Left hindlimb (tissue), 1 donor: ENCODE data around the gene PRKAG2.
"Not testable (repeated sequence)": the region's sequence is repeated elsewhere in the genome, so short reads cannot be mapped to it uniquely, and the experiment has no call there.

Experiments used
- DNase-seq: peaks from one replicate; pipeline ENCODE4 v3.0.0-alpha.2; 2018

The PRKAG2 gene

DNA sequence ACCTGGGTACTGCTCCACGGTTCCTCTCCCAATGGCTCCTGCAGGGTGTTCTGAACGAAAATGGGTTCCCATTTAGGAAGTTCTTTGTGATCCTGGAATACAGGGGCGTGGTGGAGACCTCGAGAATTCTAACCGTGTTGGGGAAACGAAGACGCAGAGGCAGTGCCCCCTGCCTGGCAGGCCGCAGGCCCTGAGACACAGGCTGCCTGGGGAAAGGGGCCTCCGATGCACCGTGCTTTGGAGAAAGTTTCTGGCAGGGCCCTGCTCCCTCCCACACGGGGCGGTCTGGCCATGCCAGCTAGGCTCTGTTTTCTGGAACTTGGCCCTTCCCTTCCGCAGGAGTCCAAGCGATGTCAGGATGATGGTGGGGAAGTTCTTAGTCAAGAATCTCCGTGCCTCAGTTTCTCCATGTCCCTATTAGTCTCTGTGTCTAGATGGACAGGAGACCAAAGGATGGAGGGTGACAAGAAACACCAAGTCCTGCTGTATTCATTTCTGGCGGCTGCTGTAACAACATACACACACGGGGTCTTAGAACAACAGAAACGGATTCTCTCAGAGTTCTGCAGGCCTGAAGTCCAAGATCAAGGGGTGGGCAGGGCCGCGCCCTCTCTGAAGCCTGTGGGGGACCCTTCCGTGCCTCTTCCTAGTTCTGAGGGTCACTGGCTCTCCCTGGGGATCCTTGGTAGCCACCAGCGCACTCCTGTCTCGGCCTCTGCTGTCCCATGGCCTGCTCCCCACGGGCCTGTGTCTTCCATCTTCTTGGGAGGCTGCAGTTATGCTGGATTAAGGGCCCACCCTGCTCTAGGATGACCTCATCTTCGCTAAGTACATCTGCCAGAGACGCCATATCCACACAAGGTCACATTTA lies 27.7 kb downstream of the PRKAG2 start:
- DNase-seq = no peak

DNA sequence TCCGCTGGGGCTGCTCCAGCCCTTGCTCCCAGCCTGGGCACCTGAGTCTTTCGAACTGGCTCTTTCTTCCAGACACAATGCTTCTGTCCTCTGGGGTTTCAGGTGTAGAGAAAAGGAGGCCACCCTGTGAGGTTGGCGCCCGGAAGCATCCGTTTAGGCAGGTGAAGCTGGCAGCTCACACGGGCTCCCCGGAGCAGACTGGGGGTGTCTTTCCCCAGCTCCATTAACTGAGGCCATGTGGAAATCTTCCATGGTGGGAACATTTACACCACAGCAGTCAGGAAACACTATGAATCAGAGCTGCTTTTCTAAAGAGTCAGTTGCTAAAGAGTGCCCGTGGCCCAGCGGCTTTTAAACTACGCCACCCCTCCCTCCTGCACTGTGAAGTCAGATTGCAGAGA lies 29.2 kb downstream of the PRKAG2 start:
- no peak for DNase-seq

DNA sequence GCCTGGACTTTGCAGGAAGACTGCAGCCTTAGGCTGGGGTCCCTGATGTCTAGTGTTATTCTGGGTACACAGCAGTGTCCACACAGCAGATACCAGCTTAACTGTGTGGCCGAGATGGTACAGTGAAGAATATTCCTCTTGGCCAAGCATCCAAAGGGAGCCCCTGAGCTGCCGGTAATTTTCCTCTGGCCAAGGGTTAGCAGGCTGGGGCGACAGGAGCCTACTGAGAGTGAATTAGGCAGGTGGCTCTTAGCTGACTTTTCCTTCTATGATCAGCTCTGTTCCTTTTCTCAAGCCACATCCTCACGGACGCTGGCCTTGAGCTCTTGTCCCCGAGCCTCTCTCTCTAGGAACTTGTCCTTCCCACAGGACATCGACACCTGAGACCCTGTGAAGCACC lies 29.8 kb downstream of the PRKAG2 start:
- no peak for DNase-seq

DNA sequence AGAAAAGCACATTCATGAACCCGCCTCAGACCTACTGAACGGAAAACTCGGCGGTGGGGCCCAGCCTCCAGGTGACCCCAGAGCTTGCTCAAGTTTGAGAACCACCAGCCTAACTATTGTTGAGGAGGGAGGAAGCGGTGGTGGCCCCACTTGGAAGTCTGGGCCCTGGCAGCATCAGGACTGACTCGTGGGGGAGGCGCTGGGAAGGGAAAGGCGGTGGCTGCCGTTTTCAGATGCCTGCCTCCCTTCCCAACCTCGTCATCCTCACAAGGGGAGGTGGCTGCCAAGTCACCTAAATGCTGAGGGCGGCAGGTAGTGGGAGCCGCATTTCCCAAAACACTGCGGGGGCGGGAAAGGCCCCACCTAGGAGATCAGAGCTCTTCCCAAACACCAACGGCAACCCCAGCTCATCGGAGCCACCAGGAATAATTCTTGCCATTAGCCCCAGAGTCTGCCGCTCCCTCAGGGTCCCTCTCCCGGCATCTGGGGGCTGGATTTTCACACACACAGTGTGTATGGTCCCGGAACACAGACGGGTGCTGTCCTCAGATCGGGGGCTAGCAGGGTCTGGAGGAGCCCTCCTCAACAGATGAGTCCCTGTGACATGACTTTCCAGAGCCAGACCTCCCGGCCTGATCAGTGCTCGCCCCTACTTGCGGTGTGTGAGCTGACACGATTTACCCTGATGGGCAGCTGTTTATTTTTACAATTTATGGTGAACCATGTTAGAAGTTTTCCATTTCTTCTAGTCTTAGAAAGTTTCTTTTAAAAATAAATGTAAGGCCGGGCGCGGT lies 31.3 kb downstream of the PRKAG2 start:
- DNase-seq = no peak

DNA sequence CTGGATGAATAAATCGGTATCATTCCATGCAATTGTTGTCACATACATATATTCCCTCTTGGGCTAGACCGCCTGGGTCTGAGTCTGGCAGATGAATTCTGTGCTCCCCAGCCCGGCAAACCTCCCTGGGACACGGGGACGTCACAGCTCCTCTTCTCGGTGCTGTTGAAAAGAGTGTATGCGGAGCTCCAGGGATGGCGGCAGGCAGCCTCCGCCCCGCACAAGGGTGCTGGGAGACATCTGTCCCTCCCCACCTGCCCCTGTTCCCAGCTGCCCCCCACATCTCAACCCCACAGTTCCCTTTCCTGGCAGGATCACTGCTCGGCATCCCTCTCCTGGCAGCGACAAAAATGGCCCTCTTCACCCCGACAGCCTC lies 32.1 kb downstream of the PRKAG2 start:
- no peak for DNase-seq

- DNase-seq = no peak
Observed at GRCh38 chr7:151844071-151844824, 32.7 kb downstream of the PRKAG2 start.

- no peak for DNase-seq
Observed at GRCh38 chr7:151843181-151843580, 33.7 kb downstream of the PRKAG2 start.

GRCh38 chr7:151841395-151842051 lies 35.4 kb downstream of the PRKAG2 start:
- not testable (repeated sequence) for DNase-seq

- DNase-seq = no peak
Observed at GRCh38 chr7:151840088-151840910, 36.6 kb downstream of the PRKAG2 start.

- DNase-seq = no peak
Observed at GRCh38 chr7:151839451-151839921, 37.4 kb downstream of the PRKAG2 start.

DNA sequence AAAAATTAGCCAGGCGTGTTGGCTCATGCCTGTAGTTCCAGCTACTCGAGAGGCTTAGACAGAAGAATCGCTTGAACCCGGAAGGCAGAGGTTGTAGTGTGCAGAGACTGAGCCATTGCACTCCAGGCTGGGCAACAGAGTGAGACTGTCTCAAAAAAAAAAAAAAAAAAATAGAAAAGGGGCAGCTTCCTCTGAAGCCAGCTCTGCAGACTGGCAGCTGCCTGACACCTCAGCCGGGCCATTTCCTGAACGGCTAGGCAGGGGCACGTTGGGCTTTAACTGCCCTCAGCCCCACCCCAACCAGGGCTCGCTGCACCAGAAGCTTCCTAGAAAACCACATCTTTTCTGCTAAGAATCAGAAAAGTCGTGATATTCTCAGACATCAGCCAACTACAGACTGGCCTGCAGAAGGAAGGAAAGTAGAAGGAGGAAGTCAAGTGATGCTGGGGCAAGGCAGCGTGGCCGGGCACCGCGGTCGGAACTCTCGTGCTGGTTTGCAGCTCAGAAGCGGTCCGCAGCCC lies 38.0 kb downstream of the PRKAG2 start:
- no peak for DNase-seq

- no peak for DNase-seq
Observed at GRCh38 chr7:151838072-151838471, 38.8 kb downstream of the PRKAG2 start.

DNA sequence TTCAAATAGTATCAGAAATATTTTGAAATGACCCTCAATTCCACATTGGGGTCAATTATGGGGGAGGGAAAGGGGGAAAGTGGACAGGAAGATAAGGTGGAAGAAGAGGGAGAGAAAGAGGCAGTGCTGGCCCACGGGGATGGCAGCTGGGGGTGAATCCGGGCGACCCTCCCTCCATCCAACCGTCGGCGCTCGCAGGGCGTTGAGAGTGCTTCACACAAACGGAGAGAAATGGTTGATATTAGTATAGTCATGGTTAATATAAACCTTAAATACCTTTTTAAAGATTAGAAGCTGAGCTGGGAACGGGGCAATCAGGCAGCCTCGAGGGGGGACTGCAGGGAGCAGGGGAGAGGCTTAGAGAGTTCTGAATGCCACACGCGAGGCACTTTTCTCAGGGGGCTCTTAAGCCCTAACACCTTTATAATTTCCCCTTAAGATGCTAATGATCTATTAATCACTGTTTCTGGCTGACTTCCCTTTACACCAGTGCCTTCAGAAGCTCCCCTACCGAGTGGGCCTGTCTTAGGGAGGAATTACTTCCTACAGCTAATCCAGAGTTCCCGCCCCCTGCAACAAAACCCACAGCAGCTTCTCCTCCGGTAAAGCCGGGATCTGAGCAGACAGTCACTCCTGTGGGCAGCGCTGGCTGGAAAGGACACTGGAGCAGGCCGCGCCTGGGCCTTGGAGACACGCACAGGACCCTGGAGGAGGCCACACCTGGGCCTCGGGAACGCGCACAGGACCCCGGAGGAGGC lies 39.5 kb downstream of the PRKAG2 start:
- no peak for DNase-seq

DNA sequence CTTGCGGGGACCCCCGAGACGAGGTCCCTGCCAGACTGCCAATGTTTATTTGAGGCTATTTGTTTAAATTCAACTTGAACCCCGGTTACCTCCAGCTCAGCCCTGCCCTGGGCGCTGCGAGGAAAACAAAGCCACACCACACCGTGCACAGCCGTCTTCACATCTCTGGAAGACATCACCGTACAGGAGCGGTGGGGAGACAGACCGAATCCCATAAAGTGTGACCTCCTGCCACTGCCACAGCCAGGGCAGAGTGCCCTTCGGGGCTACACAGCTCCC lies 40.0 kb downstream of the PRKAG2 start:
- DNase-seq = no peak

DNA sequence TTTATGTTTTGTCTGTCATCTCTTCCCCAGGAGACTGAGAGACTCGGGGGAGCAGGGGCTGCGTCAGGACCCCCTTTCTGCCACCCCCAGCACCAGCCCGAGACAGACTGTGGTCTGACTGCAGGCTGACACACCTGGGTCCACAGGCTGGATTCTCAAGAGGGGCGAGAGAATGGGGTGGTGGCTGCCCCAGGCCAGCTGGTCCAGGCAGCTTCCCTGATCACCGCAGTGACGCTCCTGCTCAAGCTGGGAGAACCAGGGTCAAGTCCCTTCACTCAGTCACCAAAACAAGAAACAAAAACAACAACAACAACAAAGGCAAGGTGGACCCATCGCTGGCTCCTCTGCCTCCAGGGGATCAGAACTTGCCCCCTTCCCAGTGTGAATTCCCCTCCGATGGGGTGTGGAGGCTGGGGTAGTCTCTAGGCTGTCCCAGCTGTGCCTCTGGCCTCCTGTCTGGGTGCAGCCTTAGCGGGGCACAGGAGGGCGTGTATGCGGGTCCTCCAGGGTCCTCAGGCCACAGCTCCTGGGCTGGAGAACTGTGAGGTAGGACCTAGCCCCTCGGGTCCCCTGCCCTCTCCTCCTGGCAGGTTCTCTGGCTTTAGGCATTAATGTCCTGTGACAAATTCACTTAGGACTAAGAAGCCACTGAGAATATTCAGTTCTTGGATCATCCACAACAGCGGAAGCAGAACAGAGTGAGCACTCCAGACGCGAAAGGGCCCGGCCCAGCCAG lies 40.6 kb downstream of the PRKAG2 start:
- no peak for DNase-seq

DNA sequence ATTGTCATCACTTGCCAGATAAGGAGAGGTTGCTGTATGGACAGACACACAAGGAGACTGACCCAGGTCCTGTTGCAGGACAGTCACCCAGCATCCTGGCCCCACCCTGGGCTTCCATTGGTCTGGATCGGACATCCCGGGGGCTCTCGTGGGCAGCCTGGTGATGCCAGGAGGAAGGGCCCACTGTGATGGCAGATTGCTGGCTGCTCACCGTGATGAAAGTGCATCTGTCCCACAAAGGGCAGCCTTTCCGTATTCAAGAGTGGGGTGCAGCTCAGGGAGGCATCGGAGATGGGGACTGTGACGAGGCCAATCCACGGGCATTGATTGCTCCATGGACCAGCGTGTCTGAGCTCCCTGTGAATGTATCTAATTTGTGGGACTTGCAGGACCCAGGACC lies 41.3 kb downstream of the PRKAG2 start:
- no peak for DNase-seq

- DNase-seq = no peak
Observed at GRCh38 chr7:151834271-151835035, 42.5 kb downstream of the PRKAG2 start.

DNA sequence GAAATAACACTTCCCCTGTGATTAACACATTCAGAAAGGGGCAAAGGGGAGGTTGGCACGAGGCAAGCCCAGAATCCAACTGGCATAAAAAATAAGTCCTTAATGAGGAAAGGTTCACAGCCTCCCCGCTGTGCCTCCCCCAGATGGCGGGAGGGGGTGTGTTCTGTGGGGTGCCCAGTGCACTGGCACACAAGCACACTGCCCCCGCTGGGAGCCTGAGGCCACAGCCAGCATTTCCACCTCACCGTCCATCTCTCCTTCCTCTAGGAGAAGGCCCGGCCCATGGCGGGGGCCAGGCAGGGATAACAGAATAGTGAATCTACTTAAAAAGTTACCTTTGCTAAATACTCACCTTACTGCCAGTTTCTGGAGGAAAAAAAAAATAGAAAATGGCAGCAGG lies 43.2 kb downstream of the PRKAG2 start:
- DNase-seq = no peak

DNA sequence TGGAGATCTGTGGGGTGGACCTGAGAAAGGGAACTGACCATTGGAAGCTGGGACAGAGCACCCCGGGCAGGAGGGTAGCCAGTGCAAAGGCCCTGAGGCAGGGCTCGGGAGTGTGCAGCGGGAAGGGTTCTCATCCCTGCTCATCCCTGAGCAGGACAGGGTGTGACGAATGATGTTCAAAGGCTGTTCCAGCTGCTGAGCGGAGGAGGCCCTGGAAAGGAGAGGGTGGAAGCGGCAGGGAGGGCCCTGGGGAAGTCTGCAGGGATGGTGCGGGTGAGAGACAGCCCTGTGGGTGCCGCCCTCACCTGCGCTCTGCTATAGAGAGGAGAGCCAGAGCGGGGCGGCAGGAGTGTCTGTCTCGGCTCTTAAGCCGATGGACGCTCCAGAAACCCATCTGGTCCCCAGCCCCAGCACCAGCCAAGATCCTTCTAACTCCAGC lies 43.7 kb downstream of the PRKAG2 start:
- no peak for DNase-seq
